ENCODE results near the gene EGLN1. TPM values are rescaled to one million over a fixed set of nuclear protein-coding genes. Genes with fewer than 3 reads are reported as not detected.
"Not testable (repeated sequence)": the region's sequence is repeated elsewhere in the genome, so short reads cannot be mapped to it uniquely, and the experiment has no call there.

Gene EGLN1
- total and polyA plus RNA-seq, 2 of the 8 experiments (the other 6 are each of a cell fraction or from before 2014, with no cell fraction given): 4.0 to 6.4 TPM

GRCh38 chr1:231471027-231471426, 48.9 kb upstream of the EGLN1 start:
- POLR2A ChIA-PET (ENCODE audit: partially characterized antibody); DNase-seq (ENCODE audit: low read depth in 1 of 2, low spot score in 2 of 2); H3K79me1 ChIP-seq (ENCODE audit: low read depth, low read length); H2AK5ac ChIP-seq (ENCODE audit: low read depth, low read length); H4K91ac ChIP-seq (replicated peaks; ENCODE audit: insufficient read length, low read length); H3K56ac ChIP-seq (replicated peaks; ENCODE audit: insufficient read length, low read depth, low read length); H4K8ac ChIP-seq (ENCODE audit: extremely low read depth, insufficient read depth, low read length); H3K4me3 ChIP-seq (ENCODE audit: extremely low read depth in 1 of 4, insufficient read depth in 2 of 4, low read depth in 3 of 4, low read length in 4 of 4); H2BK120ac ChIP-seq (replicated peaks; ENCODE audit: low read depth, low read length); H3K36me3 ChIP-seq (ENCODE audit: control insufficient read depth in 2 of 4, insufficient read depth in 4 of 4, low read length in 3 of 4); H2AFZ ChIP-seq (ENCODE audit: low read length); H2BK20ac ChIP-seq (ENCODE audit: low read length); H3K14ac ChIP-seq (ENCODE audit: insufficient read length); H4K20me1 ChIP-seq (replicated peaks in 1 of 2; ENCODE audit: control insufficient read depth in 1 of 2, insufficient read depth in 2 of 2, low read length in 2 of 2); H3K9me3 ChIP-seq (ENCODE audit: insufficient read depth in 2 of 2, low read depth in 1 of 2, low read length in 1 of 2); CTCF ChIA-PET (ENCODE audit: partially characterized antibody); H3K79me2 ChIP-seq (ENCODE audit: control insufficient read depth in 1 of 2, insufficient read depth in 2 of 2, low read length in 2 of 2); H3K4me1 ChIP-seq (replicated peaks in 1 of 4; ENCODE audit: control insufficient read depth in 3 of 4, insufficient read depth in 4 of 4, low read length in 3 of 4); H3K23ac ChIP-seq (ENCODE audit: insufficient read length); H3K23me2 ChIP-seq (ENCODE audit: low read depth, low read length); H3K18ac ChIP-seq (ENCODE audit: extremely low read depth, low read length); H2BK5ac ChIP-seq (ENCODE audit: low read depth, low read length); H3K4me2 ChIP-seq (ENCODE audit: insufficient read depth in 1 of 2, low read depth in 2 of 2, low read length in 2 of 2); H3K9ac ChIP-seq (replicated peaks in 1 of 4; ENCODE audit: extremely low read depth in 1 of 4, low read depth in 3 of 4, low read length in 3 of 4); H3K27ac ChIP-seq (ENCODE audit: low read depth, low read length); H3K27me3 ChIP-seq (replicated peaks in 1 of 4; ENCODE audit: control insufficient read depth in 3 of 4, extremely low read depth in 1 of 4, insufficient read depth in 3 of 4, low read length in 3 of 4); H4K5ac ChIP-seq (ENCODE audit: insufficient read length, low read depth, low read length); H2BK15ac ChIP-seq (ENCODE audit: low read length); FAIRE-seq; H2BK12ac ChIP-seq (ENCODE audit: low read depth, low read length); H3K4ac ChIP-seq (replicated peaks; ENCODE audit: insufficient read length, low read depth, low read length): not testable (repeated sequence)
- 85% methylated on average over 2 of the region's 3 CpGs; no CpG with 5 or more reads in 1 of the 2 experiments for WGBS, 2 experiments (ENCODE audit: extremely low coverage in 1 of 2, insufficient coverage in 1 of 2, insufficient read length in 1 of 2, insufficient replicate concordance in 2 of 2, low coverage in 1 of 2, low lambda C conversion rate in 2 of 2, missing lambda C conversion rate in 1 of 2)

Measured in H1 (cell line).